Measurements from ENCODE around the gene KCNQ1OT1.

DNA sequence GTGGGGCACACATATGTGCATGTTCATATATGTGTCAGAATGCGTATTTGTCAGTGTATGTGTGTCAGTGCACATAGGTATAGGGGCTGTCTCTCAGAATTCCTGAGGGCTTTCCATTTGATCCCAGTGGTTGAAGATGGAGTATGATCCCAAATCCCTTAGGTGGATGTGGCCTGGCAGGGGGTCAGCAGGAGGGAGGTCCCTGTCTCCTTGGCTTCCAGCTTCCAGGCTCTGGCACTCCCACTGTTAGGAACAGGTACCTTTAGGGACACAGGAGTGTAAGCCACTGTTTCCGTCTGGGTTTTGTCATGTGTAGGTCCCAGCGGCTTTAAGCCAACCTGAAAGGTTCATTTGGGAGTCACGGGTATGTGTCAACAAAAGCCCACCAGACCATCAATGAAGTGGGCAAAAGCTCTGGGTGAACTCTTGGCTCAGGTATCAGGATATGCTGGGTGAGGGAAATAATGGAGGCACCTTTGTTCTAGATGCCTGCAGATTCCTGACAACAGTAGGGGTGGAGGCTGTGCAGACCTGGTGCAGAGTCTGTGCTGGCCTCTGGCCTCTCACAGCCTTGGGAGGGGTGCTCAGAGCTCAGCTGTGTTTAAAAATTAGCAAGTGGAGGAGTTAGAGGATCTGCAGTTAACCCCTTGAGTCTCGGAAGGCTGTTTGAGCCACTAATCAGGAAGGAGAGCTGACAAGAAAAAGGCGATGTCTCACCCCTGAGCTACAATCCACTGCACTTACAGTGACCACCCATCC lies 9.0 kb downstream of the KCNQ1OT1 start:
- TF ChIP-seq ZNF70 (CRISPR knock-in tag; IDR thresholded peaks at IDR 0.05) (no peak), ISL1 (CRISPR knock-in tag; IDR thresholded peaks at IDR 0.05) (no peak), ZC3H10 (CRISPR knock-in tag; IDR thresholded peaks at IDR 0.05) (no peak), TCF4 (CRISPR knock-in tag; IDR thresholded peaks at IDR 0.05; ENCODE audit: borderline replicate concordance) (no peak), TOX (CRISPR knock-in tag; IDR thresholded peaks at IDR 0.05; ENCODE audit: borderline replicate concordance) (no peak), ARNTL (CRISPR knock-in tag; IDR thresholded peaks at IDR 0.05; ENCODE audit: borderline replicate concordance, low read depth) (no peak), SNAI2 (CRISPR knock-in tag; IDR thresholded peaks at IDR 0.05) (no peak), ZFP3 (CRISPR knock-in tag; IDR thresholded peaks at IDR 0.05) (no peak), ZNF565 (CRISPR knock-in tag; conservative IDR thresholded peaks at IDR 0.05; ENCODE audit: low read depth) (no peak), GLIS3 (CRISPR knock-in tag; IDR thresholded peaks at IDR 0.05) (no peak), RARB (CRISPR knock-in tag; IDR thresholded peaks at IDR 0.05) (no peak), ZFP30 (CRISPR knock-in tag; IDR thresholded peaks at IDR 0.05) (no peak)
- TF ChIP-seq, protein P1, sequence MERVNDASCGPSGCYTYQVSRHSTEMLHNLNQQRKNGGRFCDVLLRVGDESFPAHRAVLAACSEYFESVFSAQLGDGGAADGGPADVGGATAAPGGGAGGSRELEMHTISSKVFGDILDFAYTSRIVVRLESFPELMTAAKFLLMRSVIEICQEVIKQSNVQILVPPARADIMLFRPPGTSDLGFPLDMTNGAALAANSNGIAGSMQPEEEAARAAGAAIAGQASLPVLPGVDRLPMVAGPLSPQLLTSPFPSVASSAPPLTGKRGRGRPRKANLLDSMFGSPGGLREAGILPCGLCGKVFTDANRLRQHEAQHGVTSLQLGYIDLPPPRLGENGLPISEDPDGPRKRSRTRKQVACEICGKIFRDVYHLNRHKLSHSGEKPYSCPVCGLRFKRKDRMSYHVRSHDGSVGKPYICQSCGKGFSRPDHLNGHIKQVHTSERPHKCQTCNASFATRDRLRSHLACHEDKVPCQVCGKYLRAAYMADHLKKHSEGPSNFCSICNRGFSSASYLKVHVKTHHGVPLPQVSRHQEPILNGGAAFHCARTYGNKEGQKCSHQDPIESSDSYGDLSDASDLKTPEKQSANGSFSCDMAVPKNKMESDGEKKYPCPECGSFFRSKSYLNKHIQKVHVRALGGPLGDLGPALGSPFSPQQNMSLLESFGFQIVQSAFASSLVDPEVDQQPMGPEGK (CRISPR knock-in tag; IDR thresholded peaks at IDR 0.05; ENCODE audit: borderline replicate concordance), result no peak
- TF ChIP-seq, protein P2, sequence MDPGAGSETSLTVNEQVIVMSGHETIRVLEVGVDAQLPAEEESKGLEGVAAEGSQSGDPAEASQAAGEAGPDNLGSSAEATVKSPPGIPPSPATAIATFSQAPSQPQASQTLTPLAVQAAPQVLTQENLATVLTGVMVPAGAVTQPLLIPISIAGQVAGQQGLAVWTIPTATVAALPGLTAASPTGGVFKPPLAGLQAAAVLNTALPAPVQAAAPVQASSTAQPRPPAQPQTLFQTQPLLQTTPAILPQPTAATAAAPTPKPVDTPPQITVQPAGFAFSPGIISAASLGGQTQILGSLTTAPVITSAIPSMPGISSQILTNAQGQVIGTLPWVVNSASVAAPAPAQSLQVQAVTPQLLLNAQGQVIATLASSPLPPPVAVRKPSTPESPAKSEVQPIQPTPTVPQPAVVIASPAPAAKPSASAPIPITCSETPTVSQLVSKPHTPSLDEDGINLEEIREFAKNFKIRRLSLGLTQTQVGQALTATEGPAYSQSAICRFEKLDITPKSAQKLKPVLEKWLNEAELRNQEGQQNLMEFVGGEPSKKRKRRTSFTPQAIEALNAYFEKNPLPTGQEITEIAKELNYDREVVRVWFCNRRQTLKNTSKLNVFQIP (CRISPR knock-in tag; IDR thresholded peaks at IDR 0.05; ENCODE audit: borderline replicate concordance, low read depth), result no peak
